HPDE6-E6E7 (cell line): ENCODE measurements around the gene AMIGO2.

Experiments used
- DNase-seq: peaks from one replicate; pipeline ENCODE4 v3.0.0; 2011; ENCODE audit warnings: missing footprints; ENCODE audit errors: extremely low spot score

Gene AMIGO2

DNA sequence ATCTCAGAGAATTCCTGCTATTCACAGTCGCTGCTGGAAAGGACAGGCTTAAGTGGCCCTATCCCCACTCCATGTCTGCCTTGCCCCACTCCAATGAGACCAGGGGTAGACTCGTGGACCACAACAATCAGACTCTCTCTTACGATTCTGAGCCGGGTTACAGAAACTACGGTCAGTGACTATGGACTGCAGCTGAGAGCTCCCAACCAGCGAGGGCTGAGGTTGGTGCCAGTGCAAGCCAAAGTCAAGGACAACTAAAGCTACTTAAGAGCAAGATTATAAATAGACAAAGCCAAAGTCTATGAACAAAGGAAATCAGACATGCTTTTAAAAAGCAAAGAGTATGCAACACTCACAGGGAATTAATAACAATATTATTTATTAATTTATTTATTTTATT lies 18.3 kb upstream of the AMIGO2 start:
- DNase-seq: no peak

DNA sequence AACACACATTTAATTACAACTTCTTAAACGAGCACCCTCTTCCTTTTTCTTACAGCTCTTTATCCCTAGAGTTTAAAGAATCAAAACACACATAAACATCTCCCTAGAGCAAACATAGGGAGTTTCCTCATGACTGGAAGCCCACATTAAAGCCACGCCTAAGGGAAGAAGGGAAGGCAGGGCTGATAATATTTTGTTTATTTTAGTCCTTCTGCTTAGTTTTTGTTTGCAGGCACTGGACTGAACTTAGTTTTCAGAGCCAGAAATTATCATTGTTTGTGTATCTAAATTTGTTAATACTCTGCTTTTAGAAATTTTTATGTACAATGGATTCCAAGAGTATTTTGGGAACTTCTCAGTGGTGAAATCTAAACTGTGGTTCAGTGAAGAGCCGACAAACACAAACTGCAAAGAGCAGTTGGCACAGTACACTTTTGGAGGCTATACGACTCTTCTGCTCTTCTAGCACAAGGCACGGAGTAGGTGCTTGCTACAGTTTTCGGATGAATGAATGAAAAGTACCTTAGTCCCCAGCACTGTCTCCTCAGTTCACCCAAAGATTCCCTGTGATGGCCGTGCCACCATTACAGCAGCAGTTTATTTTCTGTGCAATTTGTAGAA lies 17.6 kb upstream of the AMIGO2 start:
- no peak for DNase-seq

DNA sequence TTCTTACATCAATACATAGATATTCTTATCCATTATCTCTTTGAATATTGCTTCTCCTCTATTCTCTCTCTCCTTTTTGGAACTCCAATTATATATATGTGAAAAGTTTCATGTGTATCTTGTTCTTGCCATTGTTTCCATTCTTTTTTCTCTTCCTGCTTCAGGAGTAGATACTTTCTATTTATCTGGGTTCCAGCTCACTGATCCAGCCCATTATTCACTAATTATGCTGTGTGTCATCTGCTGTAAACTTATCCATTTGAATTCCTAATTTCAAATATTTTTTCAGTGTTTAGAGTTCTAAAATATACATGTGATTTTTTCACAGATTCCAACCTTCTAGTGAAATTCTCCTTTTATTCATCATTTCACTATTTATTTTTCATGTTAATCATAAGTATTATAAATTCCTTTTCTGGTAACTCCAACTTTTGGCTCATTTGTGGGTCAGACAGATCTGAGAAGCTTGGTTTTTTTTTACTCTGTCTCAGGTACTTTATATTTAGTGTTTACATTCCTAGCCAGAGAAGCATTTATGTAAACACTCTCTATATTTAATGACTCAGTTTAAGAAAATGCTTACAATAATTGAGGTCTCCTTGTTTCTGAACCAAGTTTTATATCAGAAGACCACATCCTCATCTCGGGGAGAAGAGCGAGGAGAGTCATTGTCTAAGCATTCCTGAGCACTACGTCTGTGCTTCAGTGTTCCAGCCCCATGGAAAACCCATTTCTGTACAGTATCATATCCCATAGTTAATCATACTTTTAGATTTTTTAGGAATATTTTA lies 15.9 kb upstream of the AMIGO2 start:
- no peak for DNase-seq

DNA sequence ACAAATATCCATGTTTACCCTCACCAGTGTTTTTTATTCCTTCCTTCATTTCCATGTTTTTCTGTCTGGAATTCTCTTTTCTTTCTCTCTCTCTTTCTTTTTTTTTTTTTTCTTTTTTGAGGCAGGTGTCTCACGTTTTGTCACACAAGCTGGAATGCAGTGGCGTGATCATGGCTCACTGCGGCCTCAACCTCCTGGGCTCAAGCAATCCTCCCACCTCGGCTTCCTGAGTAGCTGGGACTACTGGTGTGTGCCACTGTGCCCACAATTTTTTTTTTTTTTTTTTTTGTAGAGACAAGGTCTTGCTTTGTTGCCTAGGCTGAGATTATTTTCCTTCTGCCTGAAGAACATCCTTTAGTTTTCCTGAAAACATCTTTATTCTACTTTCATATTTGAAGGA lies 15.0 kb upstream of the AMIGO2 start:
- no peak for DNase-seq

DNA sequence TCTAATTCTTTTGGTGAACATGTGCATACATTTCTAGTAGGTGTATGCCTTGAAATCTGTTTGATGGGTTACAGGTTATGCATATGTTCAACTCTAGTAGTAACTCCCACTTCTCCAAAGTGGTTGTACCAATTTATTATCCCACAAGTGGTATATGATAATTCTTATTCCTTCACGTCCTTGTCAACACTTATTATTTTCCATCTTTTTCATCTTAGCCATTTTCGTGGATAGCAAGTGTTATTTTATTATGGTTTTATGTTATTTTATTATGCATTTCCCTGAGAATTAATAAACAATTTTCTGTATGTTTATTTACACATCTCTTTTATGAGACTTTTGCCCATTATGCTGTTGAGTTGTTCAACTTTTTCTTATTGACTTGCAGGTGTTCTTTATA lies 11.2 kb upstream of the AMIGO2 start:
- no peak for DNase-seq

DNA sequence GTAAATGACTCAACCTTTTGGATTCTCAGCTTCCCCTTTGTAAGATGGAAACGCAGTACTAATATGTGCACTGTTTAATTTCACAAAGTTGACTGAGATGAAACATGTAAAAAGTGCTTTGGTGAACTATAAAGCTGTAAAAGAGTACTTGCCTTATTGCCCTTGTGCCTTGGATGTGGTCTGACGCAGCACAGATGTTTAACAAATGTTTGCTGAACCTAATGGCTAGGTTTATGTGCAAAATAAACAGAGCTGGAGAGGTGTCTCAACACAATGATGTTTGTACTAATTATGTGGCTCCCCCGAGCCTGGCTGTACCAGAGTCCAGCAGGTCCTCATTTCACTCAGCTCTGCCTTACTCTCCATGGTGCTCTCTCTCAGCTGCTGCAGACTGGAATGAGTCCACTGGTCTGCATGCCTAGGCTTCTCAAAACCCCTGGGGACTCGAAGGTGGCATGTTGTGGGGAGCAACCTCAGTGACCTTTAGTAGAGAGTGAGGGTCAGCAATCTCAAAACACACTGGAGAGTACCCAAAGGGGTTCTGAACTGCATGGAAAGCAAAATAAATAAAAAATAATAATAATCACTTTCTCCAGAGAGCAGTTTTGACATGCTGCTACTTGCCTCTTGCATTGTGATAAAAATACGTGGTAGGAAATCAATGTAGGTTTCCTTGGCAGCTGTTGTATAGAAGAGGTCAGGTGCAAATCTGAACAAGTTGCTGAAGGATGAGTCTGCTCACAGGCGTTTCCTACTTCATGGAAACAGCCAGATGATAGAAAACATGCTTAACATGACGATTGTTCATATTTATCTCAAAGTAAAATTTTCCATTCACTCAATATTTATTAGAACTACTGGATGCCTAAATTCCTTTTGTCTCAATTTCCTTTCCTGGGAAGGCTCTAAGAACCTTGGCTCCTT lies 8.5 kb upstream of the AMIGO2 start:
- DNase-seq: peak; percentile 78

DNA sequence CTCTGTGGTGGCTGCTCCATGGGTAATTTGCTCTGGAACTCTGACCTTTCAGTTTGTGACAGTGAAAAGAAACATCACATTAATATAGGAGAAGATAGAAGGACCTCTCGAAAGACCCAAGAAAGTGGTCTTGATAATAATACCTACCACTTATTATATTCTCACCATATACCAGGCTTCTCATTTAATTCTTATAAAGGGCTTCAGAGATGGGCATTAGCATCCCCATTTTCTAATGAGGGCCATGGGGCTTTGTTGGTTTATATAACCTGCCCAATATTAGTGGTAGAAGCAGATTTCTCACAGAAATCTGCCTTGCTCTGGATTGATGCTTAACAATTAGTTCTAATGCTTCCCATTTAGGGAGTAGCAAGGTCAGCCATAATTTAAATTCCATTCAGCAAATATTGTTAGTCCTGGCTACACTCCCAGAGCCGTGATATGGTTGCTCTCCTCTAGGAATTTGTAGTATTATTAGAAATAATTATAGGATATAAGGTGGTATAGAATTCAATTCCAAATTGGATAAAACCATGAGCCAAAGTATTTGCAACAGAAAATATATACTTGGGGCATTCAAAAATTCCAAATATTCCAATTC lies 7.4 kb upstream of the AMIGO2 start:
- DNase-seq: no peak

DNA sequence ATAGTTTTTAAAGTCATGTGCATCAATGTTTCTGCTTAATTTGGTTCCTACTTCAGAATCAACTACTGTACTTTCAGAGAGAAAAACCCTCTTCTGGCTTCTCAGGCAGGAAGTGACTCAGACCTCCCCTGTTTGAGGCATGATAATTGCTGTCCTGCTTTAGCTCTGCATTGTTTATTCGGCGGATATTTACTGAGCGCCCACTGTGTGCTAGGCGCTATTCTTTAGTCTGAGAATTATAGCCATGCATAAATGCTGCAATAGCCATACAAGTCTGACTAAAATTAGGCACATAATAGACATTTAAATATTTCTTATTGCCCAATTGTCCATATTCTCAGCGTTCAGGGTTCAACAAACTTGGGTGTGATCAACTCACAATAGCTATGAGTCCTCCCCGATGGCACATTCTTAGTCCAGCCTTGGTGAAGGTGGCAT lies 6.1 kb upstream of the AMIGO2 start:
- no peak for DNase-seq

DNA sequence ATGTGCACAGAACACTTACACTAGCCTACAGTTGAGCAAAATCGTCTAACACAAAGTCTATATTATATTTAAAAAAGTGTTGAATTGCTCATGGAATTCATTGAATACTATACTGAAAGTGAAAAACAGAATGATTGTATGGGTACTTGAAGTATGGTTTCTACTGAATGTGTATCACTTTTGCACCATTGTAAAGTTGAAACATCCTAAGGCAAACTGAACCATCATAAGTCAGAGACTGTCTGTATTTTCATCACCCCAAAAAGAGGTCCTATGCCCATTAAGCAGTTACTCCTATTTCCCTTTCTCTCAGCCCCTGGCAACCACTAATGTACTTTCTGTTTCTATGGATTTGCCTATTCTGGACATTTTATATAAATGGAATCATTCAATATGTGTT lies 4.4 kb upstream of the AMIGO2 start:
- no peak for DNase-seq

DNA sequence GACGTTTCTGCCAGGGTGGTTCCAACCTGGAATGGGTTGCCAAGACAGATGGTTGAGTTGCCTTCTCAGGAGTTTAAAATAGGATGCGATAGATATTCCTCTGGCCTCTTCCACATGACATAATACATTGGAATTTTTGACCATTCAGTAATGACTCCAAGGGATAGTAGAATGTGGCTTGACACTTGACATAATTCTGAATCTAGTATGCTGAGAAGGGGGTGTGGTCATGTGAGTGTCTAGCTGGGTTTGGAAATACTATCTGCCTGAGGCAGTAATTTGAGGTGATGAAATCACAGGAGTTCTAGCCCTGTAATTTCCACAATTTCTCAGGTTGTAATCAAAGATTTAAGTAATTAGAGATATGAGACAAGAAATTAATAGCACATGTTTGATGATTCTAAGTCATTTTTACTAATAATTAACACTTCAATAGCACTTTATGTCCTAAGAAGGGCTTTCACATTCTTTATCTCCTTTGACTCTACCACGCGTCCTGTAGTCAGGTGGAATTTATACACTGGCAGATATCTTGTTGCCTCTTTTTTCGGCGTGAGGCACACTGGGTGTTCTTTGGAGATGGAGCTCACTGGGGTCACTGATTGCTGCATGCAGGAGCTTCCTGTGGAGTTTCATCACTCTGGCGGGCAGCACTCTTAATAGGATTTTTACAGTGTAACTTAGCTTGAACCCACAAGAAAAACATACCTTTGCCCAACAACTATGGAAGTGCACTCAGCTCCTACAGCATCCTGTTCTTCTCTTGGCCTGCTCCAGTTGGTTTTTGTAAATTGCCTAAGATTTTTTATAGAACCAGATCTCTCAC lies 3.2 kb upstream of the AMIGO2 start:
- DNase-seq: no peak

DNA sequence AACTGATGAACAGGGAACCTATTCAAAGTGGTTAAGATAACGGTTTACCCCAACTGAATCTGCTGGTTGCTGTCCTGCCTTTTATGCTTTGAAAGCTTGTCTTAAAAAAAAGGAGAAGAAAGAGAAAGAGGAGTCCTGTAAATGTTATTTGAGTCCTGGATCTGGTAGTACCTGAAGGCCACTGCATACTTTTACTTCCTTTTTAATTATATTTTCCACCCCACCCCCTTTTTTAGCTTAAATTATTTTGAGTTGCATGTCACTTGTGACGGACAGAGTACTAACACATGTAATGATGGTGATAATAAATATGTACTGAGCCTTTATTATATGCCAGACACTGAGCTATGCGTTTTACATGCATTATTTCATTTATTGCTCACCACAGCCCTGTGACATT lies 2.5 kb upstream of the AMIGO2 start:
- DNase-seq: no peak

DNA sequence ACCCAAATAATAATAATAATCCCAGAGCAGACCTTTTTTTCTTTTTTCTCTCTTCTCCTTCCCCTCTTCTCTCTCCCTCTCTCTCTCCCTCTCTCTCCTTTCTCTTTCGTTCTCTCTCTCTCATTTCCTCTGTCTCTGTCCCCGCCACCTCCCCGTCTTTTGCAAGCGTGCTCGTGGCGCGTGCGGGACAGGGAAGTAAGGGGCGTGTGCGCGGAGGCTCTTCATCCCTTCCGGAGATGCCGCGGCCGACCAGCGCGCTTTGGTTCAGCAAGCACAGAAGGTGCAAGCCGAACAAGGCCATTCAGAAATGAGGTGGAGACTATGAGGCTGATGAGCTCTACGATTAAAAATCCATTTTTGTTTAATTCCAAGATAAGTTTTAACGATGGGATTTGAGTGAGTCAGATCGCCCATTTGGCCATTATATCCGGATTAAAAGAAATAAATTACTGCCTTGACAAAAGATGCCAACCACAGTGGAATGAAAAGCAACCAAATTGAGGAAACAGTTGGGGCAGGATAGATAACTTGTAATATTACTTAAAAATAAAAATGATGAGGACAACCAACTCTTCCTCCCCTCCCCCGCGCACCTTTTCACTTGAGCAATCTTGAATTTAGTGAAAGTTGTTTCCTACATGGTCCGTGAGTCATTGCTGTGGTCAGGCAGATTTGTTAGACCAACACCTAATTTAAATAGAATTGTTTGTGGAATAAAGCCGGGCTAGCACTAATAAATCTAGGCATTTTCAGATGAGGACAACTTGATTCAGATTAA lies 1.2 kb upstream of the AMIGO2 start:
- DNase-seq: no peak

DNA sequence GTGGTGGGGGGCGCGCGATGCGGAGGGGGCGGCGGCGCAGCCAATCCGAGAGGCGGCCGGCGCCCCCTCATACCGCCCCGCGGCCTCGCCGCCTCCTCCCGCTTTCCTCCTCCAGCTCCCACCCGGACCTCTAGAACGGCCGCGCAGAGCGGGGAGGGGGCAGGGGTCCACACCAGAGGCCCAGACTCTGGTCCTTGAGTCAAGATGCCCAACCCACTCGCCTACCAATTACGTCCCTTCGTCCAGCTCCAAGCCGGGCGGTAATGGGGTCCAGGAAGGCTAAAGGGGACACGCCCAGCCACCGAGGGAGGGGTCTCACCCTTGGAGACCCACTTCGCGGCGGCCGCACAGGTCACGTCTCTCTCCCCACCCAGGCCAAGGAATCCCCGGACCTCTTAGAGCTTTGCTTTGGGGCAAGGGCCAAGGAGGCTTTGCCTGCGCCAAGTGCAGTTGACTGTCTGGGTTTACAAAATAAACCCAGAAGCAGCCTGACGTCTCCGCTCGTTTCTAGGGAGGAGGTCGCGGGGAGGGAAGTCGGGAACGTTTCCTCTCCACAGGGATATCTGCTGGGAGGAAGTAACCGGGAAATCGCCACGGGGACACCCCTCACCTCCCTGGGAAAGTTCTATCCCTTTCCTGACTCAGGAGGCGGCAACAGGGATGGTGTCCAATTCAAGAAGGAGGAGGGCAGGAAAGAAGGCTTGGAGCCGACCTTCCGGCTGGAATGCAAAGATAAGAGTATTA lies 394 bp upstream of the AMIGO2 start:
- no peak for DNase-seq

DNA sequence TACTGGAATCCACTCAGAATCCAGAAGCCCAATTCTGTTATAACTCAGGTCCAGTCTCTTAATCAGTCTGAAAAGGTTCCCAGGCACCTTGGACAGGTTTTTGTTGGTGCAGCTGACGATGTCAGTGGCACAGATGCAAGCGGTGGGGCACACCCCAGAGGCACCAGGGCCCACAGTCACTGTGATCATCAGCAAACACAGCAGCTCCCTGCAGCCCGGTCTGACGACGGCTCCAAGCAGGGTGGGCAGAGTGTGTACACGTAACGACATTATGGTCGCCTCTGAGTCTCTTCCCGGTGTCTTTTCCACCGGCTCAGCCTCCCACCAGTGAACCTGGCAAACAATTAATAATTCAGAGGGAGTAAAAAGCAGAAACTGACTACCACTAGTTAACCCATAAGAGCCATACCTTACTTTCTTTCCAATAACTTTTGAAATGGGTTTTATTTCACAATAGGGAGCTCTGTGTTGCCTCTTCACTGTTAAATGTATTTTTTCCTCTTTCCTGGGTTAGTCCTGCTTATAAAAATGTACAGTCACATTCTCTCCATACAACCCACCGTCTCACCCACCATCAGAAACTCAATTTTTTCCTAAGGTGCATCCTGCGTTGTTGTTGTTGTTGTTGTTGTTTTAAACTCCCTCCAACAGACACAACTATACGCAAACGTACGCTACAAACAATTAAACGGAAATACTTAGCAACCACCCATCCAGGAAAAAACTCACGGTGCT lies 859 bp downstream of the AMIGO2 start:
- DNase-seq: no peak

DNA sequence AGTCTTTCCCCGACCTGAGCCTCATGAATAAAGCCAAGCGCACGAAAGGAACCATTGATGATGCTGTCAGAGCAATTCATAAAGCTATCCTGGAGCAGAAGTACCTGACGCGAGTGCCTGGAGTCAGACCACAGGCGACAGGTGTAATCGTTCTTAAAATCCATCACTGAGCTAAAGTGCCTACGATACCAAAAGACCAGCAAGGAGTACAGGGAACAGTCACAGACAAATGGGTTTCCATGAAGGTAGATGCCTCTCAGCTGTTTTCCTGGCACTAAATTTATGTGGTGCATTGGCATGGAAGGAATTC lies 1.7 kb downstream of the AMIGO2 start:
- no peak for DNase-seq

DNA sequence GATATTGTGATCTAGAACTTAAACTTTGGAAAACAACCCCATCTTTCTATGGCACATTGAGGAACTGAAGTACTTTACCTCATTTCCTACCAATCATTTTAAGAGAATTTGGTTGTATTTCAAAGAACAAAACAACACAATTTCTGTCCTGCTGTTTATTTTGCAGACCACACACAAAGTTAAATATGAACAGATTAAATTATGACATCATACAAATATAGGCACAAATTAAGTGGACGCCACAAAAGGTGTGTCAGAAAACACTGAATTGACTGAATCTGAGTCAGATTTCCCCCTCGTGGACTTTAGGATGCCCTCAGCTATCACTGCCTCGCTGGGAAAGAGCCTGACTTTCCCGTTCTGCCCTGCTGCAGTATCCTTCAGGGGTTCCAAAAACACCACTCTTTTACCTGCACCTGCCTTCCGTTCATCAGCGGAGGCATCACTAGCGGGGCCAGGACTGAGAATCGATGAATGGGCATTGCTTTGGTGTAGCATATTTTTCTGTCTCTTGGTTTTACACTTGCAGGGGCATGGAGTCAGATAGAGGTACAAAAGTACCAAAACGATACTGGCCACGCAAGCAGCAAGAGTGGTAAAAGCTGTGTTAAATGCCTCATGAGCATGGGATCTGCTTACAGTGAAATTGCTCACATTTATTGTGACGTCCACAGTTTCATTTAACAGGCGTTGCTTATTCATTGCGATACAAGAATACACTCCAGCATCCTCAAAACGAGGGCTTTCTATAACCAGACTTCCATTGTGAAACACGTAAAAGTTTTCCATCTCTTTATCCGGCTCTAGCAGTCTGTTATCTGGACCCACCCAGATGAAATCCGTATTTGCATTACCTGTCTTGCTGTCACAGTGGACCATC lies 2.3 kb downstream of the AMIGO2 start:
- no peak for DNase-seq

DNA sequence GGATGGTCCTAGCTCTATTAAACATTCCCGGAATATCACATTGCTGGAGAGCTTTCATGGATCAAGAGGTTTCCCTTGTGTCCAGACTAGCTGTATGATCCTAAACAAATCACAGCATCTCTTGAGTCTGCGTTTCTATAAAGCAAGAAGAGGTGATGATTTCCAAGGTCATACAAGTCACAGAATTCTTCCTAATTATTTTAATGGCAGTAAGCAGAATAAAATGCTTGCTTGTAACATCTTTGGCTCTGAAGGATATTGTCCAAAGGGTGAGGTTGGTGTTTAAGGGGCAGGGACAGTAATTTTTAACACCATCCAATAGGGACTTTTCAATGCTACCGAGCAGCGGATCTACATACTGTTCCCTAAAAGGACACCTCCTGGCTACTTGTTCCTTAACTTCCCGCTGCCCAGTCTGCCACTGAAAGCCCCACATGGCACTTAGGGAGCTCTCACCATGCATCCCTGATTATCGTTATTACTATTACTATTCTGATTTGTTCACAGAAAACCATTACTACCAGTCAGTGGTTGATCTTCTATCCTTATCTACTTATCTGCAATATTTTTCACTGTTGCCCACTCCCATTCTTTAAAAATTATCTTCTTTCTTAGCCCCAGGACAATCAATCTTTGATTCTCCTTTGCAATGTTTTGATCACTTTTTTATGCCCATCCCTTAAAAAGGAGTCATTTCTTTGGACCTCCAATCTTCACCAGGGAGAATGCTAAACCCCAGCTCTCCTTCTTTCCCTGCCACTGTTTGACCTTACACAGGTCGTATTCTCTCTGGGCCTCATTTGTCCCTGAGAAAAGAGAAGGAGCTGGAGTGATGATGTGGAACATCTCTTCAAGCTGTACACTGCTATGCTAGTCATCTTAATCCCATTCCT lies 4.3 kb downstream of the AMIGO2 start:
- no peak for DNase-seq
